Natural killer cell (primary cell): ENCODE measurements around the gene HOXD4. TPM values are rescaled to one million over a fixed set of nuclear protein-coding genes. Genes with fewer than 3 reads are reported as not detected.

ENCODE experiments used
- ATAC-seq, 3 donors: fragments of 150-1000 bp in 2 of 3; fragments of 200-7000 bp in 1 of 3; cut with Tn5 transposase; 1 replicate in 1 of 3; 2 replicates in 2 of 3; pipeline ENCODE4 v1.10.0; 2021; ENCODE audit warnings: mild to moderate bottlenecking in 2 of 3, moderate library complexity in 2 of 3
- DNase-seq, 2 donors: peaks; one replicate each; pipeline versions ENCODE4 v3.0.0 to v3.0.0-alpha.2; 2013 to 2021; ENCODE audit warnings: mixed read lengths in 1 of 2
- H3K27ac ChIP-seq: one replicate; pipeline ENCODE4 v1.5.1; 2013; ENCODE audit warnings: mild to moderate bottlenecking, low read length
- H3K27me3 ChIP-seq: one replicate; pipeline ENCODE4 v1.6.1; 2013; ENCODE audit warnings: low read length; ENCODE audit not compliant: control insufficient read depth, insufficient read depth
- H3K36me3 ChIP-seq: one replicate; pipeline ENCODE4 v1.6.1; 2013; ENCODE audit warnings: low read length; ENCODE audit not compliant: control insufficient read depth, insufficient read depth
- H3K4me1 ChIP-seq: one replicate; pipeline ENCODE4 v1.6.1; 2013; ENCODE audit warnings: low read length; ENCODE audit not compliant: control insufficient read depth, insufficient read depth
- H3K4me3 ChIP-seq: one replicate; pipeline ENCODE4 v1.5.1; 2013; ENCODE audit warnings: low read length
- H3K9me3 ChIP-seq: one replicate; pipeline ENCODE4 v1.6.1; 2013; ENCODE audit warnings: low read length; ENCODE audit not compliant: control insufficient read depth, insufficient read depth
- H3K27ac Mint-ChIP-seq, 2 donors: one replicate each; pipeline ENCODE4 v1.8.0; 2022; ENCODE audit warnings: mild to moderate bottlenecking in 2 of 2, mixed read lengths in 2 of 2, moderate library complexity in 1 of 2
- H3K27me3 Mint-ChIP-seq, 2 donors: one replicate each; pipeline ENCODE4 v1.8.0; 2022; ENCODE audit warnings: low read depth in 2 of 2, mixed read lengths in 2 of 2
- H3K36me3 Mint-ChIP-seq: one replicate; pipeline ENCODE4 v1.8.0; 2022; ENCODE audit warnings: mixed read lengths
- H3K4me1 Mint-ChIP-seq, 2 donors: one replicate each; pipeline ENCODE4 v1.8.0; 2022; ENCODE audit warnings: mixed read lengths in 2 of 2
- H3K4me3 Mint-ChIP-seq: one replicate; pipeline ENCODE4 v1.8.0; 2022; ENCODE audit warnings: mild to moderate bottlenecking, moderate library complexity, mixed read lengths
- H3K9me3 Mint-ChIP-seq, 2 donors: one replicate each; pipeline ENCODE4 v1.8.0; 2022; ENCODE audit warnings: mixed read lengths in 2 of 2
- WGBS: methylation state at CpG from one replicate; pipeline ENCODE4 v1.1.7; 2013; ENCODE audit warnings: missing lambda C conversion rate; ENCODE audit not compliant: insufficient coverage; 5-methylcytosine and 5-hydroxymethylcytosine counted together
- intact Hi-C: fragments of 100-400 bp; cut with micrococcal nuclease; formaldehyde crosslinking; loops from one replicate; pipeline ENCODE4 v1.14.2; 2022
- total RNA-seq, 4 donors: library from RNA; stranded (reverse); fragments of 120-200 nt in 1 of 4; gene quantifications; one replicate each; pipeline versions ENCODE4 v1.2.3 to v1.2.4, GENCODE V29; 2013 to 2022
- TF ChIP-seq, protein P1 (sequence below): fragments of 200-600 bp; IDR thresholded peaks from one replicate; pipeline ENCODE4 v1.8.0; 2022; ENCODE audit warnings: antibody characterized with exemption

The HOXD4 gene
- total RNA-seq, 3 donors from 2014 or later (not counting 1 experiment from before 2014, with no cell fraction given): not detected

DNA sequence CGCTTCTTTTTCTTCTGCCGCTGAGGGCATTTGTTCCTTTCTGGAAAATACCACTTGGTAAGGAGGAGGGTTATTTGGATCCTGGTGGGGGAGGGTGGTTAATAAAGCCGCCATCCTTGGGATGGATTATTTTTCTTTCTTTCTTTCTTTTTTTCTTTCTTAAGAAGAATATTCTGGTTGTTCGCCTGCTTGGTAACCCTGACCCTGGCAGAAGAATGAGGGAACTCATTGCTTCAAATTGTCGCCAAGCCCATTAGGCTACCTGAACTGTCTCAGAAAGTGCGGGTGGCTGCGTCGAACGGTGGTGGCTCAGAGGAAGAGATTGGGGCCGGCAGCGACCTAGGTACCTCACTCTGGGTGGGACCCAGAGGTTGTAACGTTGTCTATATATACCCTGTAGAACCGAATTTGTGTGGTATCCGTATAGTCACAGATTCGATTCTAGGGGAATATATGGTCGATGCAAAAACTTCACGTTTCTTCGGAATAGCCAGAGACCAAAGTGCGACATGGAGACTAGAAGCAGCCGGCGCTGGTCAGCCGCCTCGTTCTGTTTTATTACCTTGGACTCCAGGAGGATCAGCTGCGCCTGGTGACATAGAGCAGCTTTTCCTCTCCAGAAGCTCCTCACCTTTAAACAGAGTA, 1.3 kb upstream of the HOXD4 start:
- no peak overlapping the region for H3K27ac Mint-ChIP-seq
- Histone ChIP-seq H3K4me3 (no peak overlapping the region), H3K27ac (no peak overlapping the region), H3K27me3 (peaks cover 65% of the 10 kb centered on the region), H3K9me3 (no peaks in the 10 kb centered on the region), H3K36me3 (no peaks in the 10 kb centered on the region), H3K4me1 (peaks cover 4% of the 10 kb centered on the region)
- H3K9me3 Mint-ChIP-seq: no peaks in the 10 kb centered on the region
- TF ChIP-seq, protein P1, sequence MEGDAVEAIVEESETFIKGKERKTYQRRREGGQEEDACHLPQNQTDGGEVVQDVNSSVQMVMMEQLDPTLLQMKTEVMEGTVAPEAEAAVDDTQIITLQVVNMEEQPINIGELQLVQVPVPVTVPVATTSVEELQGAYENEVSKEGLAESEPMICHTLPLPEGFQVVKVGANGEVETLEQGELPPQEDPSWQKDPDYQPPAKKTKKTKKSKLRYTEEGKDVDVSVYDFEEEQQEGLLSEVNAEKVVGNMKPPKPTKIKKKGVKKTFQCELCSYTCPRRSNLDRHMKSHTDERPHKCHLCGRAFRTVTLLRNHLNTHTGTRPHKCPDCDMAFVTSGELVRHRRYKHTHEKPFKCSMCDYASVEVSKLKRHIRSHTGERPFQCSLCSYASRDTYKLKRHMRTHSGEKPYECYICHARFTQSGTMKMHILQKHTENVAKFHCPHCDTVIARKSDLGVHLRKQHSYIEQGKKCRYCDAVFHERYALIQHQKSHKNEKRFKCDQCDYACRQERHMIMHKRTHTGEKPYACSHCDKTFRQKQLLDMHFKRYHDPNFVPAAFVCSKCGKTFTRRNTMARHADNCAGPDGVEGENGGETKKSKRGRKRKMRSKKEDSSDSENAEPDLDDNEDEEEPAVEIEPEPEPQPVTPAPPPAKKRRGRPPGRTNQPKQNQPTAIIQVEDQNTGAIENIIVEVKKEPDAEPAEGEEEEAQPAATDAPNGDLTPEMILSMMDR: no peak
- no peak overlapping the region for H3K4me3 Mint-ChIP-seq
- H3K4me1 Mint-ChIP-seq: peaks cover 0 to 6% of the 10 kb centered on the region in 2 donors
- ATAC-seq (no peak), DNase-seq (no peak)
- H3K27me3 Mint-ChIP-seq: peaks cover 65% of the 10 kb centered on the region in 2 donors
- H3K36me3 Mint-ChIP-seq: no peaks in the 10 kb centered on the region
- intact Hi-C loops: no loop called here
- 28% methylated on average over 23 of the region's 24 CpGs for WGBS

DNA sequence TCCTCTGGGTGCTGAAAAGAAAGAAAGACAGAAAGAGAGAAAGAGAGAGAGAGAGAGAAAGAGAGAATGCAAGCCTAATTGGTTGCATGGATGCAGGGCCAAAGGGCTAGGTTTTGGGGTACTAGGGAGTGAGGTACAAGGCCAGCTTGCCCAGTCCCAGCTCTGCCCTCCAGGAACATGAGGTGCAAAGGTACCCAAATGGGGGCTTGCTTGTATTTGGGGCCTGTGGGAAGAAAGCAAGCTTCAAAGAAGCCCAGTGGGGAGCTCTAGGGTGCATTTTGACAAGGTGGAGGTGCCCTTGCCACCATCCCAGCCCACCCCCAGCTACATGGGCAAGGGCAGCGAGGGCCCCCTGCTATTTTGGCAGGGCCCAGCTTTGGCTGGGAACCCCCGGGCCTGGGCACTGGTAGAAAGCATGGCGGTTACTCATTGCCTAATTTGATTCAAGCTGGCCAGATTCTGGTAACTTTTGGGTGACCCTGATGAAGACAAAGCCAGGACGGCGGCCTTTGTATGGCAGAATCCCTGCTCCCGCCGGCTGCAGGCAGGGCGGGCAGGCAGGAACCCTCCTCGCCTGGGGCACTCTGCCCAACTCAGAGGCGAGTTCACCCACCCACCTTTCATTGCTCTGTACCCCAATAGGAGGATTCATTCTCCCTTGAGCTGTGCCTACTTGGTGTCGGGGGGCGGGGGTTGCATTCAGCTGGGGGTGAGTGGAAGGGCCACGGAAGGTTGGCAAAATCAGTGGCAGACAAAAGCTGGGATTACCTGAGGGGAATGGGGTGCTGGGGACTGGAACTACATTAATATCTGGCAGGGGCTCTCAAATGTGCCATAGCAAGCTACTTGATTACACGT, 537 bp upstream of the HOXD4 start:
- H3K27ac Mint-ChIP-seq: no peak overlapping the region
- H3K36me3 Mint-ChIP-seq: no peaks in the 10 kb centered on the region
- 40% methylated on average over 14 of the region's 14 CpGs for WGBS
- Histone ChIP-seq H3K4me1 (peaks cover 4% of the 10 kb centered on the region), H3K4me3 (no peak overlapping the region), H3K27ac (no peak overlapping the region), H3K36me3 (no peaks in the 10 kb centered on the region), H3K9me3 (no peaks in the 10 kb centered on the region), H3K27me3 (peaks cover 67% of the 10 kb centered on the region)
- intact Hi-C loops: no loop called here
- DNase-seq: no peak
- no peaks in the 10 kb centered on the region for H3K9me3 Mint-ChIP-seq
- no peak overlapping the region for H3K4me3 Mint-ChIP-seq
- ATAC-seq: no peak
- H3K4me1 Mint-ChIP-seq: peaks cover 0 to 6% of the 10 kb centered on the region in 2 donors
- TF ChIP-seq, protein P1: no peak
- peaks cover 66 to 67% of the 10 kb centered on the region in 2 donors for H3K27me3 Mint-ChIP-seq

DNA sequence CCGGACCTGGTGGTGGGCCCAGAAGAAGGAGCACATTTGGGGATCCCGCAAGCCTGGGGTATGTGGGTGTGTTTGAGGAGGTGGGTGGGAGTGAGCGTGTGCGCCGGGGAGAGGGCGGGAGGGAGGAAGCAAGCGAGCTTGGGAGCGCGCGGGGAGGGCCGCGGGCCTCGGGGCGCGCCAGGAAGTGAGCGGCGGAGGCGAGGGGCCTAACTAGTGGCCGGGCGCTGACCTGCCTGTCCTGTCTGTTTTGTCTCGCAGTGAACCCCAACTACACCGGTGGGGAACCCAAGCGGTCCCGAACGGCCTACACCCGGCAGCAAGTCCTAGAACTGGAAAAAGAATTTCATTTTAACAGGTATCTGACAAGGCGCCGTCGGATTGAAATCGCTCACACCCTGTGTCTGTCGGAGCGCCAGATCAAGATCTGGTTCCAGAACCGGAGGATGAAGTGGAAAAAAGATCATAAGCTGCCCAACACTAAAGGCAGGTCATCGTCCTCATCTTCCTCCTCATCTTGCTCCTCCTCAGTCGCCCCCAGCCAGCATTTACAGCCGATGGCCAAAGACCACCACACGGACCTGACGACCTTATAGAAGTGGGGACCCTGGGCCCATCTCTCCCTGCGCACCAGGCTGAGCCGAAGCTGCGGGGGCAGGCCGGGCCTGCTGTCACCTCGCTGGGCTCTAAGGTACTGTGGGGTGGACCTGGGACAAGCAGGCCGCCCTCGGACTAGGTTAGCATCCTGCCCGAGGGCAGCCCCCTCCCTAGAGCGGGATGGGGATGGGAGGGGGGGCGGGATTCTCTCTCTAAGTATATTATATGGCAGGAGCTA, 1.2 kb downstream of the HOXD4 start:
- no peaks in the 10 kb centered on the region for H3K36me3 Mint-ChIP-seq
- H3K9me3 ChIP-seq: no peaks in the 10 kb centered on the region

More for the DNA sequence above, 1.2 kb downstream of the HOXD4 start:
- DNase-seq: no peak
- no peak overlapping the region for H3K4me3 ChIP-seq
- H3K27me3 ChIP-seq: peaks cover 68% of the 10 kb centered on the region
- ATAC-seq: no peak
- H3K9me3 Mint-ChIP-seq: no peaks in the 10 kb centered on the region
- TF ChIP-seq, protein P1: no peak
- intact Hi-C loops: no loop called here
- peaks cover 4% of the 10 kb centered on the region for H3K4me1 ChIP-seq
- 12% methylated on average over 47 of the region's 48 CpGs for WGBS
- H3K4me3 Mint-ChIP-seq: no peak overlapping the region
- H3K4me1 Mint-ChIP-seq: peaks cover 0 to 9% of the 10 kb centered on the region in 2 donors
- H3K27ac Mint-ChIP-seq: no peak overlapping the region
- no peaks in the 10 kb centered on the region for H3K36me3 ChIP-seq
- peaks cover 62 to 67% of the 10 kb centered on the region in 2 donors for H3K27me3 Mint-ChIP-seq
- H3K27ac ChIP-seq: no peak overlapping the region
